H9 (cell line): ENCODE measurements around the gene GNPTAB. TPM values are rescaled to one million over a fixed set of nuclear protein-coding genes. Genes with fewer than 3 reads are reported as not detected.

Experiments used
- DNase-seq: peaks from one replicate; pipeline ENCODE4 v3.0.0-alpha.2; 2017
- H2AFZ ChIP-seq: one replicate; pipeline ENCODE4 v1.6.1; 2013; ENCODE audit warnings: mild to moderate bottlenecking, low read length, control low read depth, moderate library complexity
- H2AK5ac ChIP-seq: 2 replicates; pipeline ENCODE4 v1.6.1; 2013; ENCODE audit warnings: low read length, control low read depth, mixed read lengths; ENCODE audit not compliant: insufficient read length
- H2BK120ac ChIP-seq: one replicate; pipeline ENCODE4 v1.6.1; 2013; ENCODE audit warnings: low read depth, mild to moderate bottlenecking, low read length, control low read depth, inconsistent platforms; ENCODE audit not compliant: poor library complexity, severe bottlenecking
- H2BK12ac ChIP-seq: 2 replicates; pipeline ENCODE4 v1.6.1; 2013; ENCODE audit warnings: low read length, control low read depth, mixed read lengths, low read depth; ENCODE audit not compliant: insufficient read length
- H2BK15ac ChIP-seq: 2 replicates; pipeline ENCODE4 v1.6.1; 2013; ENCODE audit warnings: low read depth, low read length, control low read depth
- H2BK20ac ChIP-seq: one replicate; pipeline ENCODE4 v1.6.1; 2013; ENCODE audit warnings: low read depth, mild to moderate bottlenecking, low read length, control low read depth, inconsistent platforms; ENCODE audit not compliant: poor library complexity, severe bottlenecking
- H2BK5ac ChIP-seq: 2 replicates; pipeline ENCODE4 v1.6.1; 2013; ENCODE audit warnings: low read length, control low read depth, mixed read lengths; ENCODE audit not compliant: insufficient read length
- H3K14ac ChIP-seq: 2 replicates; pipeline ENCODE4 v1.6.1; 2013; ENCODE audit warnings: low read length, control low read depth; ENCODE audit not compliant: insufficient read depth
- H3K18ac ChIP-seq: 2 replicates; pipeline ENCODE4 v1.6.1; 2013; ENCODE audit warnings: low read depth, mild to moderate bottlenecking, mixed read lengths, low read length, control low read depth; ENCODE audit not compliant: insufficient read length
- H3K23ac ChIP-seq: 2 replicates; pipeline ENCODE4 v1.6.1; 2013; ENCODE audit warnings: low read length, control low read depth, mixed read lengths, low read depth; ENCODE audit not compliant: insufficient read length
- H3K23me2 ChIP-seq: 2 replicates; pipeline ENCODE4 v1.6.1; 2013; ENCODE audit warnings: low read depth, mild to moderate bottlenecking, mixed read lengths, low read length, control low read depth; ENCODE audit not compliant: insufficient read length, poor library complexity, severe bottlenecking
- H3K27ac ChIP-seq: 2 replicates; pipeline ENCODE4 v1.5.1; 2013; ENCODE audit warnings: low read length, control low read depth, mixed read lengths, low read depth; ENCODE audit not compliant: insufficient read length
- H3K27me3 ChIP-seq: 2 replicates; pipeline ENCODE4 v1.6.1; 2013; ENCODE audit warnings: low read length, control low read depth, inconsistent platforms; ENCODE audit not compliant: insufficient read depth
- H3K4ac ChIP-seq: 2 replicates; pipeline ENCODE4 v1.6.1; 2013; ENCODE audit warnings: low read depth, mild to moderate bottlenecking, control low read depth, inconsistent platforms, low read length, moderate library complexity
- H3K4me1 ChIP-seq: 2 replicates; pipeline ENCODE4 v1.6.1; 2013; ENCODE audit warnings: low read length, control low read depth, inconsistent platforms; ENCODE audit not compliant: insufficient read depth
- H3K4me2 ChIP-seq: 2 replicates; pipeline ENCODE4 v1.6.1; 2013; ENCODE audit warnings: low read length, control low read depth, mixed read lengths; ENCODE audit not compliant: insufficient read length, insufficient read depth
- H3K56ac ChIP-seq: 2 replicates; pipeline ENCODE4 v1.6.1; 2013; ENCODE audit warnings: low read depth, mild to moderate bottlenecking, mixed read lengths, low read length, control low read depth; ENCODE audit not compliant: insufficient read length
- H3K79me1 ChIP-seq: 2 replicates; pipeline ENCODE4 v1.6.1; 2013; ENCODE audit warnings: low read depth, mild to moderate bottlenecking, moderate library complexity, low read length, control low read depth, inconsistent platforms; ENCODE audit not compliant: insufficient read depth, poor library complexity, severe bottlenecking
- H3K79me2 ChIP-seq: 2 replicates; pipeline ENCODE4 v1.6.1; 2013; ENCODE audit warnings: low read length, control low read depth, inconsistent platforms; ENCODE audit not compliant: insufficient read depth
- H3K9ac ChIP-seq: 2 replicates; pipeline ENCODE4 v1.6.1; 2013; ENCODE audit warnings: low read length, control low read depth, mixed read lengths; ENCODE audit not compliant: insufficient read length; ENCODE audit errors: extremely low read depth
- H3K9me3 ChIP-seq: one replicate; pipeline ENCODE4 v1.6.1; 2013; ENCODE audit warnings: low read depth, low read length, inconsistent platforms; ENCODE audit not compliant: control insufficient read depth
- H3T11ph ChIP-seq: one replicate; pipeline ENCODE4 v1.6.1; 2013; ENCODE audit warnings: mild to moderate bottlenecking, low read length, control low read depth, inconsistent platforms
- H4K20me1 ChIP-seq: one replicate; pipeline ENCODE4 v1.6.1; 2013; ENCODE audit not compliant: control insufficient read depth, insufficient read length, insufficient read depth
- H4K5ac ChIP-seq: 2 replicates; pipeline ENCODE4 v1.6.1; 2013; ENCODE audit warnings: low read depth, mild to moderate bottlenecking, mixed read lengths, low read length, control low read depth; ENCODE audit not compliant: insufficient read length
- H4K8ac ChIP-seq: replicated peaks from 2 replicates; pipeline ENCODE4 v1.6.1; 2013; ENCODE audit warnings: low read length, control low read depth, mixed read lengths, low read depth; ENCODE audit not compliant: insufficient read length
- H4K91ac ChIP-seq: 2 replicates; pipeline ENCODE4 v1.6.1; 2013; ENCODE audit warnings: low read depth, mild to moderate bottlenecking, moderate library complexity, mixed read lengths, low read length, control low read depth; ENCODE audit not compliant: insufficient read length
- H3K27ac Mint-ChIP-seq, 3 experiments: 2 replicates in 2 of 3; 3 replicates in 1 of 3; pipeline ENCODE4 v1.8.0; 2020 to 2021; ENCODE audit warnings: mixed read lengths in 3 of 3, mild to moderate bottlenecking in 1 of 3, moderate library complexity in 1 of 3
- H3K27me3 Mint-ChIP-seq: 2 replicates; pipeline ENCODE4 v1.8.0; 2021; ENCODE audit warnings: low read depth, mild to moderate bottlenecking, moderate library complexity, mixed read lengths
- H3K36me3 Mint-ChIP-seq, 3 experiments: 2 replicates in 2 of 3; 3 replicates in 1 of 3; pipeline ENCODE4 v1.8.0; 2020 to 2021; ENCODE audit warnings: low read depth in 3 of 3, mixed read lengths in 3 of 3; ENCODE audit not compliant: insufficient read depth in 1 of 3
- H3K4me1 Mint-ChIP-seq, 2 experiments: 2 replicates each; pipeline ENCODE4 v1.8.0; 2020; ENCODE audit warnings: mixed read lengths in 2 of 2
- H3K4me3 Mint-ChIP-seq, 2 experiments: 2 replicates in 1 of 2; 3 replicates in 1 of 2; pipeline ENCODE4 v1.8.0; 2020 to 2021; ENCODE audit warnings: mild to moderate bottlenecking in 2 of 2, mixed read lengths in 2 of 2, moderate library complexity in 1 of 2
- H3K9me3 Mint-ChIP-seq, 2 experiments: 2 replicates in 1 of 2; 3 replicates in 1 of 2; pipeline ENCODE4 v1.8.0; 2020; ENCODE audit warnings: mild to moderate bottlenecking in 2 of 2, mixed read lengths in 2 of 2, moderate library complexity in 1 of 2
- WGBS: extraction: QIAGEN DNeasy Blood & Tissue Kit; methylation state at CpG from one replicate; pipeline ENCODE4 v1.1.7; 2013; ENCODE audit warnings: missing lambda C conversion rate, low lambda C conversion rate, mixed read lengths; ENCODE audit not compliant: insufficient read length; ENCODE audit errors: extremely low coverage; 5-methylcytosine and 5-hydroxymethylcytosine counted together
- total RNA-seq: library from RNA; stranded (reverse); gene quantifications from 2 replicates; pipeline ENCODE4 v1.2.1, GENCODE V29; 2021
- TF ChIP-seq, protein P1 (sequence below): fragments of 200-600 bp; sonication (generic); conservative IDR thresholded peaks from 3 replicates; pipeline ENCODE4 v1.8.0; 2021; ENCODE audit warnings: antibody characterized with exemption, mild to moderate bottlenecking

The GNPTAB gene
- total RNA-seq, 1 experiment from 2014 or later: 44.3 TPM

GRCh38 chr12:101780599-101780998, 50.2 kb downstream of the GNPTAB start:
- Histone ChIP-seq H3K4ac (no peak overlapping the region), H3T11ph (no peak overlapping the region), H4K8ac (no peak overlapping the region), H3K9ac (no peak overlapping the region), H2BK20ac (no peak overlapping the region), H3K18ac (no peak overlapping the region), H3K9me3 (no peaks in the 10 kb centered on the region), H4K5ac (no peak overlapping the region), H4K20me1 (no peaks in the 10 kb centered on the region), H3K27ac (no peak overlapping the region), H3K4me1 (no peaks in the 10 kb centered on the region), H2BK12ac (no peak overlapping the region), H2BK120ac (no peak overlapping the region), H2AFZ (no peak overlapping the region), H3K23ac (no peak overlapping the region), H2BK5ac (no peak overlapping the region), H2AK5ac (no peak overlapping the region), H3K56ac (no peak overlapping the region), H3K14ac (no peak overlapping the region), H3K79me1 (no peaks in the 10 kb centered on the region), H3K4me2 (no peak overlapping the region), H4K91ac (no peak overlapping the region), H2BK15ac (no peak overlapping the region), H3K23me2 (no peaks in the 10 kb centered on the region), H3K27me3 (no peaks in the 10 kb centered on the region), H3K79me2 (no peaks in the 10 kb centered on the region)
- peaks cover 3 to 42% (median 32%) of the 10 kb centered on the region in 3 experiments; a peak in 6 of 7 replicates for H3K36me3 Mint-ChIP-seq
- H3K4me3 Mint-ChIP-seq: no peak overlapping the region
- H3K27me3 Mint-ChIP-seq: no peaks in the 10 kb centered on the region
- no CpG with 5 or more reads among the region's 2 CpGs for WGBS
- H3K4me1 Mint-ChIP-seq: peaks cover 0 to 7% of the 10 kb centered on the region in 2 experiments; a peak in 1 of 4 replicates
- H3K9me3 Mint-ChIP-seq: no peaks in the 10 kb centered on the region
- H3K27ac Mint-ChIP-seq: no peak overlapping the region; a peak in 1 of 7 replicates
- TF ChIP-seq, protein P1, sequence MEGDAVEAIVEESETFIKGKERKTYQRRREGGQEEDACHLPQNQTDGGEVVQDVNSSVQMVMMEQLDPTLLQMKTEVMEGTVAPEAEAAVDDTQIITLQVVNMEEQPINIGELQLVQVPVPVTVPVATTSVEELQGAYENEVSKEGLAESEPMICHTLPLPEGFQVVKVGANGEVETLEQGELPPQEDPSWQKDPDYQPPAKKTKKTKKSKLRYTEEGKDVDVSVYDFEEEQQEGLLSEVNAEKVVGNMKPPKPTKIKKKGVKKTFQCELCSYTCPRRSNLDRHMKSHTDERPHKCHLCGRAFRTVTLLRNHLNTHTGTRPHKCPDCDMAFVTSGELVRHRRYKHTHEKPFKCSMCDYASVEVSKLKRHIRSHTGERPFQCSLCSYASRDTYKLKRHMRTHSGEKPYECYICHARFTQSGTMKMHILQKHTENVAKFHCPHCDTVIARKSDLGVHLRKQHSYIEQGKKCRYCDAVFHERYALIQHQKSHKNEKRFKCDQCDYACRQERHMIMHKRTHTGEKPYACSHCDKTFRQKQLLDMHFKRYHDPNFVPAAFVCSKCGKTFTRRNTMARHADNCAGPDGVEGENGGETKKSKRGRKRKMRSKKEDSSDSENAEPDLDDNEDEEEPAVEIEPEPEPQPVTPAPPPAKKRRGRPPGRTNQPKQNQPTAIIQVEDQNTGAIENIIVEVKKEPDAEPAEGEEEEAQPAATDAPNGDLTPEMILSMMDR: no peak
- no peak for DNase-seq
